K562 (cell line): Measurements from ENCODE around the gene PDE3A. TPM values are rescaled to one million over a fixed set of nuclear protein-coding genes. Genes with fewer than 3 reads are reported as not detected.

ENCODE experiments used
- ATAC-seq: fragments of 200-7000 bp; cut with Tn5 transposase; 3 replicates; pipeline ENCODE4 v1.9.1; 2020; ENCODE audit warnings: moderate library complexity
- BruUV-seq: library from RNA; stranded (reverse); fragments of 400-500 nt; replicated peaks from 2 replicates; lab custom pipeline; 2021; lab: Mats Ljungman, UMichigan
- CTCF ChIA-PET: fragments of 300-600 bp; formaldehyde crosslinking; extraction: SDS; loops from one replicate; lab custom pipeline; 2021; ENCODE audit warnings: low intra/inter-chr PET ratio; lab: Yijun Ruan, JAX
- POLR2A ChIA-PET: fragments of 300-600, 350-650 bp; sonication (Branson Sonifier 250); formaldehyde crosslinking; extraction: SDS; loops from one replicate; lab custom pipeline; 2021; ENCODE audit warnings: antibody characterized with exemption, inconsistent platforms; lab: Yijun Ruan, JAX
- DNase-seq, 4 experiments: peaks; one replicate each; pipeline versions ENCODE4 v3.0.0 to v3.0.0-alpha.2; 2011 to 2018; ENCODE audit warnings: low spot score in 3 of 4, mixed read lengths in 3 of 4; ENCODE audit errors: extremely low read depth in 1 of 4
- FAIRE-seq: peaks from 2 replicates; lab custom pipeline; 2011; peaks lifted over from hg19 to GRCh38; lab: Jason Lieb, UNC
- H2AFZ ChIP-seq: 2 replicates; pipeline ENCODE4 v1.6.0; 2011; ENCODE audit warnings: low read depth, low read length, control low read depth, inconsistent platforms
- H3K27ac ChIP-seq: fragments of 200-600 bp; 3 replicates; pipeline ENCODE4 v1.8.0; 2011; ENCODE audit warnings: low read depth, mild to moderate bottlenecking, control low read depth, inconsistent platforms, low read length, moderate library complexity, mixed read lengths; ENCODE audit errors: extremely low read depth
- H3K27me3 ChIP-seq, 2 experiments: fragments of 300-600 bp in 1 of 2; 2 replicates in 1 of 2; 3 replicates in 1 of 2; pipeline versions ENCODE4 v1.6.0 to v1.8.0; 2011; ENCODE audit warnings: inconsistent platforms in 2 of 2, low read length in 2 of 2, mild to moderate bottlenecking in 1 of 2, mixed read lengths in 1 of 2, moderate library complexity in 1 of 2; ENCODE audit not compliant: control insufficient read depth in 2 of 2, insufficient read depth in 2 of 2
- H3K36me3 ChIP-seq: fragments of 300-600 bp; 3 replicates; pipeline ENCODE4 v1.8.0; 2011; ENCODE audit warnings: mild to moderate bottlenecking, low read length, inconsistent platforms; ENCODE audit not compliant: control insufficient read depth, insufficient read depth
- H3K4me1 ChIP-seq, 2 experiments: fragments of 200-600 bp in 1 of 2; replicated peaks in 1 of 2; 2 replicates in 1 of 2; 3 replicates in 1 of 2; pipeline versions ENCODE4 v1.5.1 to v1.8.0; 2011; ENCODE audit warnings: inconsistent platforms in 2 of 2, low read length in 2 of 2, mild to moderate bottlenecking in 1 of 2, mixed read lengths in 1 of 2, moderate library complexity in 1 of 2; ENCODE audit not compliant: control insufficient read depth in 2 of 2, insufficient read depth in 2 of 2
- H3K4me2 ChIP-seq: 2 replicates; pipeline ENCODE4 v1.6.1; 2011; ENCODE audit warnings: low read length, control low read depth, inconsistent platforms, mixed read lengths; ENCODE audit not compliant: insufficient read depth
- H3K4me3 ChIP-seq: fragments of 200-600 bp; sonication (generic), shearing (Covaris generic); 2 replicates; pipeline ENCODE4 v1.5.1; 2016; ENCODE audit warnings: control low read depth, inconsistent platforms
- H3K79me2 ChIP-seq: fragments of 200-600 bp; 3 replicates; pipeline ENCODE4 v1.8.0; 2011; ENCODE audit warnings: low read length, inconsistent platforms; ENCODE audit not compliant: control insufficient read depth, insufficient read depth
- H3K9ac ChIP-seq, 2 experiments: 2 replicates each; pipeline versions ENCODE4 v1.6.0 to v1.6.1; 2011; ENCODE audit warnings: low read depth in 2 of 2, low read length in 2 of 2, control low read depth in 1 of 2, inconsistent platforms in 1 of 2, mild to moderate bottlenecking in 1 of 2, mixed read lengths in 1 of 2; ENCODE audit not compliant: insufficient read depth in 1 of 2
- H3K9me1 ChIP-seq: one replicate; pipeline ENCODE4 v1.6.0; 2011; ENCODE audit warnings: inconsistent platforms, mild to moderate bottlenecking, low read length, moderate library complexity; ENCODE audit not compliant: control insufficient read depth, insufficient read depth
- H3K9me3 ChIP-seq: replicated peaks from 2 replicates; pipeline ENCODE4 v1.5.1; 2011; ENCODE audit warnings: low read depth, low read length, inconsistent platforms; ENCODE audit not compliant: control insufficient read depth, insufficient read depth
- H4K20me1 ChIP-seq: replicated peaks from 2 replicates; pipeline ENCODE4 v1.6.1; 2011; ENCODE audit warnings: low read length, inconsistent platforms, mixed read lengths; ENCODE audit not compliant: control insufficient read depth, insufficient read depth
- MCM7 ChIP-seq, 2 experiments: fragments of 450-650 bp; IDR thresholded peaks; 2 replicates each; pipeline ENCODE4 v1.6.1; 2016 to 2018
- MEIS2 ChIP-seq: fragments of 450-650 bp; IDR thresholded peaks from 2 replicates; pipeline ENCODE4 v1.6.1; 2014; ENCODE audit warnings: mild to moderate bottlenecking; ENCODE audit not compliant: partially characterized antibody
- SRSF1 ChIP-seq: fragments of 200-400 bp; formaldehyde crosslinking; IDR thresholded peaks from 2 replicates; pipeline ENCODE4 v1.6.1; 2017; ENCODE audit warnings: mild to moderate bottlenecking, low read depth, low read length, moderate library complexity
- WGBS: fragments of 100-300 bp; shearing (Covaris generic); methylation state at CpG from one replicate; pipeline ENCODE4 v1.1.6; 2016; ENCODE audit warnings: low coverage, mixed read lengths; ENCODE audit not compliant: insufficient coverage; ENCODE audit errors: missing lambda C conversion rate; 5-methylcytosine and 5-hydroxymethylcytosine counted together
- in situ Hi-C: fragments of 300-500 bp; cut with MboI; formaldehyde crosslinking; loops from 4 replicates; pipeline ENCODE4 v1.15.0; 2018; ENCODE audit warnings: inconsistent platforms, mixed read lengths
- intact Hi-C: fragments of 100-400 bp; cut with micrococcal nuclease; formaldehyde crosslinking; loops from 2 replicates; pipeline ENCODE4 v1.14.2; 2022
- polyA plus RNA-seq, 8 experiments: library from polyadenylated mRNA; depleted of rRNA in 4 of 8; stranded (reverse) in 5 of 8; unstranded in 3 of 8; fragments of >200 nt; fragmentation: Nextera tagmentation in 2 of 8; fragmentation: Illumina TruSeq in 1 of 8; extraction: Ambion mirVana in 2 of 8; extraction: Trizol in 1 of 8; gene quantifications; 2 replicates each; pipeline versions ENCODE4 v1.2.1 to v1.2.3, GENCODE V29; 2011 to 2014; ENCODE audit warnings: inconsistent platforms in 1 of 8, missing spikeins in 1 of 8
- total RNA-seq, 7 experiments: library from RNA; depleted of rRNA in 6 of 7; stranded (reverse); fragments of >200 nt in 6 of 7; fragmentation: Illumina TruSeq in 2 of 7; extraction: Trizol in 2 of 7; gene quantifications; 2 replicates each; pipeline versions ENCODE4 v1.2.1 to v1.2.3, GENCODE V29; 2011 to 2021; ENCODE audit warnings: low replicate concordance in 1 of 7
- TF ChIP-seq, protein P1 (sequence below): fragments of 200-800 bp; sonication (Bioruptor generic); IDR thresholded peaks from 2 replicates; pipeline ENCODE4 v1.6.1; 2016; ENCODE audit warnings: missing genetic modification characterization, missing compliant biosample characterization

The PDE3A gene
- total and polyA plus RNA-seq, 9 of the 15 experiments (the other 6 are each of a cell fraction or from before 2014, with no cell fraction given), result 0.02 TPM; not detected in 8

- no peak for ATAC-seq
- in situ Hi-C loops, result no loop called here
- H3K4me1 ChIP-seq, result no peaks in the 10 kb centered on the region
- WGBS, result 0% methylated on average over 1 of the region's 1 CpG
- H3K27ac ChIP-seq, result no peak overlapping the region
- ChIA-PET CTCF (no interaction called here), POLR2A (no interaction called here)
- no peak overlapping the region for H3K9ac ChIP-seq
- no peaks in the 10 kb centered on the region for H3K27me3 ChIP-seq
- H3K79me2 ChIP-seq, result no peaks in the 10 kb centered on the region
- no TSS peak for BruUV-seq
- H3K36me3 ChIP-seq, result no peaks in the 10 kb centered on the region
- no peaks in the 10 kb centered on the region for H3K9me3 ChIP-seq
- H3K4me2 ChIP-seq, result no peak overlapping the region
- H2AFZ ChIP-seq, result no peak overlapping the region
- no peaks in the 10 kb centered on the region for H3K9me1 ChIP-seq
- no peak for DNase-seq
- no peaks in the 10 kb centered on the region for H4K20me1 ChIP-seq
- TF ChIP-seq SRSF1, result no peak
- TF ChIP-seq, protein P1, sequence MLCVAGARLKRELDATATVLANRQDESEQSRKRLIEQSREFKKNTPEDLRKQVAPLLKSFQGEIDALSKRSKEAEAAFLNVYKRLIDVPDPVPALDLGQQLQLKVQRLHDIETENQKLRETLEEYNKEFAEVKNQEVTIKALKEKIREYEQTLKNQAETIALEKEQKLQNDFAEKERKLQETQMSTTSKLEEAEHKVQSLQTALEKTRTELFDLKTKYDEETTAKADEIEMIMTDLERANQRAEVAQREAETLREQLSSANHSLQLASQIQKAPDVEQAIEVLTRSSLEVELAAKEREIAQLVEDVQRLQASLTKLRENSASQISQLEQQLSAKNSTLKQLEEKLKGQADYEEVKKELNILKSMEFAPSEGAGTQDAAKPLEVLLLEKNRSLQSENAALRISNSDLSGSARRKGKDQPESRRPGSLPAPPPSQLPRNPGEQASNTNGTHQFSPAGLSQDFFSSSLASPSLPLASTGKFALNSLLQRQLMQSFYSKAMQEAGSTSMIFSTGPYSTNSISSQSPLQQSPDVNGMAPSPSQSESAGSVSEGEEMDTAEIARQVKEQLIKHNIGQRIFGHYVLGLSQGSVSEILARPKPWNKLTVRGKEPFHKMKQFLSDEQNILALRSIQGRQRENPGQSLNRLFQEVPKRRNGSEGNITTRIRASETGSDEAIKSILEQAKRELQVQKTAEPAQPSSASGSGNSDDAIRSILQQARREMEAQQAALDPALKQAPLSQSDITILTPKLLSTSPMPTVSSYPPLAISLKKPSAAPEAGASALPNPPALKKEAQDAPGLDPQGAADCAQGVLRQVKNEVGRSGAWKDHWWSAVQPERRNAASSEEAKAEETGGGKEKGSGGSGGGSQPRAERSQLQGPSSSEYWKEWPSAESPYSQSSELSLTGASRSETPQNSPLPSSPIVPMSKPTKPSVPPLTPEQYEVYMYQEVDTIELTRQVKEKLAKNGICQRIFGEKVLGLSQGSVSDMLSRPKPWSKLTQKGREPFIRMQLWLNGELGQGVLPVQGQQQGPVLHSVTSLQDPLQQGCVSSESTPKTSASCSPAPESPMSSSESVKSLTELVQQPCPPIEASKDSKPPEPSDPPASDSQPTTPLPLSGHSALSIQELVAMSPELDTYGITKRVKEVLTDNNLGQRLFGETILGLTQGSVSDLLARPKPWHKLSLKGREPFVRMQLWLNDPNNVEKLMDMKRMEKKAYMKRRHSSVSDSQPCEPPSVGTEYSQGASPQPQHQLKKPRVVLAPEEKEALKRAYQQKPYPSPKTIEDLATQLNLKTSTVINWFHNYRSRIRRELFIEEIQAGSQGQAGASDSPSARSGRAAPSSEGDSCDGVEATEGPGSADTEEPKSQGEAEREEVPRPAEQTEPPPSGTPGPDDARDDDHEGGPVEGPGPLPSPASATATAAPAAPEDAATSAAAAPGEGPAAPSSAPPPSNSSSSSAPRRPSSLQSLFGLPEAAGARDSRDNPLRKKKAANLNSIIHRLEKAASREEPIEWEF (CRISPR knock-in tag), result no peak
- no peak for TF ChIP-seq MCM7 (IDR thresholded peaks at IDR 0.05)
- no peak for TF ChIP-seq MEIS2
- TF ChIP-seq, all 486 proteins: peak for 0
- FAIRE-seq, result no peak
- intact Hi-C loops, result no loop called here
- no peak overlapping the region for H3K4me3 ChIP-seq
Observed at GRCh38 chr12:20510811-20511210, 142.5 kb downstream of the PDE3A start.
